ENCODE data around the gene CAPN15. TPM values are rescaled to one million over a fixed set of nuclear protein-coding genes. Genes with fewer than 3 reads are reported as not detected.

The CAPN15 gene
- total RNA-seq, 1 experiment from 2014 or later: 76.4 TPM

DNA sequence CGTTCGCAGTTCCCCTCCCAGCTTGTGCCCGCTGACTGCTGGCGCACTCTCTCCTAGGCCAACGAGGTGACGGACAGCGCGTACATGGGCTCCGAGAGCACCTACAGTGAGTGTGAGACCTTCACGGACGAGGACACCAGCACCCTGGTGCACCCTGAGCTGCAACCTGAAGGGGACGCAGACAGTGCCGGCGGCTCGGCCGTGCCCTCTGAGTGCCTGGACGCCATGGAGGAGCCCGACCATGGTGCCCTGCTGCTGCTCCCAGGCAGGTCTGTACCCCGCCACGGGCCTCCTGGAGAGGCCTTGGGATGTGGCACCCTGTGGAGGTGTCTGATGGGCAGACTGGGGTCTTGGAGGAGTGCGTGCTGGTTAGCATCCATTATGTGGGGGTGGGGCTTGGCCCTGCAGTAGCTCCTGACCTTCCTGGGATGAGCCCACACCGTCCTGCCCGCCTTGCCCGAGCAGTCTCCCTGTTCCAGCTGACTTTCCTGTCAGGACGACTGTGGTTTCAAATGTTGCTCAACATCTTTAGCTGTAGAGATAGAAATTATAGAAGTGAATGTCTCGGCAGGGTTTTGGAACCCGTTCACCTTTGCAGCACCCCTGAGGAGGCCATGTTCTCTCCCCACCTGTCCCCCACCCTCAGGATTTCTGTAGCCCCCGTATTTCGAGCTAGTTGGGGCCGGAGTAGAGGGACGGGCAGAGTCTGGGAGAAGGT is 44.9 kb upstream of the CAPN15 start:
- Mint-ChIP-seq H3K9me3 (no peaks in the 10 kb centered on the region), H3K4me3 (no peak overlapping the region), H3K27ac (peak overlapping the region; percentile 92 to 100 (median 96); a peak in 5 of 7 replicates), H3K36me3 (ENCODE audit: insufficient read depth in 1 of 3, low read depth in 3 of 3) (peaks cover 0 to 10% (median under 1%) of the 10 kb centered on the region in 3 experiments; a peak in 5 of 7 replicates), H3K4me1 (peaks cover 24 to 30% of the 10 kb centered on the region in 2 experiments), H3K27me3 (ENCODE audit: low read depth) (no peaks in the 10 kb centered on the region)
- Histone ChIP-seq H2BK12ac (ENCODE audit: insufficient read length, low read depth, low read length) (no peak overlapping the region), H2AK5ac (ENCODE audit: insufficient read length, low read length) (no peak overlapping the region), H3K9me3 (ENCODE audit: control insufficient read depth, low read depth, low read length) (no peaks in the 10 kb centered on the region), H2BK120ac (ENCODE audit: low read depth, low read length, poor library complexity, severe bottlenecking) (no peak overlapping the region), H3K14ac (ENCODE audit: insufficient read depth, low read length) (no peak overlapping the region), H3K56ac (ENCODE audit: insufficient read length, low read depth, low read length) (no peak overlapping the region), H3K4me2 (ENCODE audit: insufficient read depth, insufficient read length, low read length) (no peak overlapping the region), H2BK20ac (ENCODE audit: low read depth, low read length, poor library complexity, severe bottlenecking) (no peak overlapping the region), H4K91ac (ENCODE audit: insufficient read length, low read depth, low read length) (no peak overlapping the region), H3K4ac (ENCODE audit: low read depth, low read length) (no peak overlapping the region), H2BK15ac (ENCODE audit: low read depth, low read length) (no peak overlapping the region), H3K79me1 (ENCODE audit: insufficient read depth, low read depth, low read length, poor library complexity, severe bottlenecking) (no peaks in the 10 kb centered on the region), H2AFZ (ENCODE audit: low read length) (no peak overlapping the region), H3K27me3 (ENCODE audit: insufficient read depth, low read length) (no peaks in the 10 kb centered on the region), H4K20me1 (ENCODE audit: control insufficient read depth, insufficient read depth, insufficient read length) (no peaks in the 10 kb centered on the region), H3K23ac (ENCODE audit: insufficient read length, low read depth, low read length) (no peak overlapping the region), H3K18ac (ENCODE audit: insufficient read length, low read depth, low read length) (no peak overlapping the region), H4K5ac (ENCODE audit: insufficient read length, low read depth, low read length) (no peak overlapping the region), H3K79me2 (ENCODE audit: insufficient read depth, low read length) (no peaks in the 10 kb centered on the region), H4K8ac (replicated peaks; ENCODE audit: insufficient read length, low read depth, low read length) (no peak overlapping the region), H3K4me1 (ENCODE audit: insufficient read depth, low read length) (no peaks in the 10 kb centered on the region), H2BK5ac (ENCODE audit: insufficient read length, low read length) (no peak overlapping the region), H3K27ac (ENCODE audit: insufficient read length, low read depth, low read length) (no peak overlapping the region), H3K23me2 (ENCODE audit: insufficient read length, low read depth, low read length, poor library complexity, severe bottlenecking) (no peaks in the 10 kb centered on the region), H3K9ac (ENCODE audit: extremely low read depth, insufficient read length, low read length) (no peak overlapping the region), H3T11ph (ENCODE audit: low read length) (no peak overlapping the region)
- no peak for DNase-seq
- TF ChIP-seq, protein P1, sequence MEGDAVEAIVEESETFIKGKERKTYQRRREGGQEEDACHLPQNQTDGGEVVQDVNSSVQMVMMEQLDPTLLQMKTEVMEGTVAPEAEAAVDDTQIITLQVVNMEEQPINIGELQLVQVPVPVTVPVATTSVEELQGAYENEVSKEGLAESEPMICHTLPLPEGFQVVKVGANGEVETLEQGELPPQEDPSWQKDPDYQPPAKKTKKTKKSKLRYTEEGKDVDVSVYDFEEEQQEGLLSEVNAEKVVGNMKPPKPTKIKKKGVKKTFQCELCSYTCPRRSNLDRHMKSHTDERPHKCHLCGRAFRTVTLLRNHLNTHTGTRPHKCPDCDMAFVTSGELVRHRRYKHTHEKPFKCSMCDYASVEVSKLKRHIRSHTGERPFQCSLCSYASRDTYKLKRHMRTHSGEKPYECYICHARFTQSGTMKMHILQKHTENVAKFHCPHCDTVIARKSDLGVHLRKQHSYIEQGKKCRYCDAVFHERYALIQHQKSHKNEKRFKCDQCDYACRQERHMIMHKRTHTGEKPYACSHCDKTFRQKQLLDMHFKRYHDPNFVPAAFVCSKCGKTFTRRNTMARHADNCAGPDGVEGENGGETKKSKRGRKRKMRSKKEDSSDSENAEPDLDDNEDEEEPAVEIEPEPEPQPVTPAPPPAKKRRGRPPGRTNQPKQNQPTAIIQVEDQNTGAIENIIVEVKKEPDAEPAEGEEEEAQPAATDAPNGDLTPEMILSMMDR (conservative IDR thresholded peaks at IDR 0.05): no peak
- no CpG with 5 or more reads among the region's 31 CpGs for WGBS (ENCODE audit: extremely low coverage, insufficient read length, low lambda C conversion rate)

All from H9 (cell line).